ENCODE data around the gene NAA20. TPM values are rescaled to one million over a fixed set of nuclear protein-coding genes. Genes with fewer than 3 reads are reported as not detected.

The NAA20 gene
- total and polyA plus RNA-seq, 4 donors: 26.8 to 75.6 (median 39.2) TPM

DNA sequence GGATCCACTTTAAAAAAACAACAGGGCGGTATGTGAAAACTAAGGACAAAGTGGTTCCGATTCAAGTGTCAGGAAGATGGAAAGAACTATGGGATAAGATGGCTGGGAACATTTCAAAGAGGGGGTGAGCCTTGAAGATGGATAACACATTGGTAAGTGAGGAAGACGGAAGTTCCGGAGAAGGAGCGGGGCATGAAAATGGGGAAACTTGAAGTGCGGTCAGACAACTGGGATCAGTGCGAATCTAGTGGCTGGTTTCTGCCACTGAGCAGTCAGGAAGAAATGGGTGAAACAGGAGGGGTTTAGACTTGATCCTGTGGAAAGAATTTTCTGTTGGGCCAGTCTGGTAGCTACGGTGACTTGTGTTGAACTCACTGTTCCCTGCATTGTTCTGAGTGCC, 1.2 kb downstream of the NAA20 start:
- peaks cover 9 to 22% (median 16%) of the 10 kb centered on the region in 4 donors for H3K4me1 ChIP-seq (ENCODE audit: control insufficient read depth in 4 of 4, insufficient read depth in 4 of 4, low read length in 3 of 4)
- no peaks in the 10 kb centered on the region for H3K27me3 ChIP-seq (ENCODE audit: control insufficient read depth in 4 of 4, insufficient read depth in 4 of 4, low read length in 3 of 4)
- H3K27ac ChIP-seq (ENCODE audit: low read depth in 1 of 2, low read length in 2 of 2): no peak overlapping the region
- TF ChIP-seq, protein P1, sequence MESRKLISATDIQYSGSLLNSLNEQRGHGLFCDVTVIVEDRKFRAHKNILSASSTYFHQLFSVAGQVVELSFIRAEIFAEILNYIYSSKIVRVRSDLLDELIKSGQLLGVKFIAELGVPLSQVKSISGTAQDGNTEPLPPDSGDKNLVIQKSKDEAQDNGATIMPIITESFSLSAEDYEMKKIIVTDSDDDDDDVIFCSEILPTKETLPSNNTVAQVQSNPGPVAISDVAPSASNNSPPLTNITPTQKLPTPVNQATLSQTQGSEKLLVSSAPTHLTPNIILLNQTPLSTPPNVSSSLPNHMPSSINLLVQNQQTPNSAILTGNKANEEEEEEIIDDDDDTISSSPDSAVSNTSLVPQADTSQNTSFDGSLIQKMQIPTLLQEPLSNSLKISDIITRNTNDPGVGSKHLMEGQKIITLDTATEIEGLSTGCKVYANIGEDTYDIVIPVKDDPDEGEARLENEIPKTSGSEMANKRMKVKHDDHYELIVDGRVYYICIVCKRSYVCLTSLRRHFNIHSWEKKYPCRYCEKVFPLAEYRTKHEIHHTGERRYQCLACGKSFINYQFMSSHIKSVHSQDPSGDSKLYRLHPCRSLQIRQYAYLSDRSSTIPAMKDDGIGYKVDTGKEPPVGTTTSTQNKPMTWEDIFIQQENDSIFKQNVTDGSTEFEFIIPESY (IDR thresholded peaks at IDR 0.05): no peak
- TF ChIP-seq HNF4A (conservative IDR thresholded peaks at IDR 0.05): no peak
- TF ChIP-seq NR2F2 (IDR thresholded peaks at IDR 0.05): no peak
- TF ChIP-seq, protein P2, sequence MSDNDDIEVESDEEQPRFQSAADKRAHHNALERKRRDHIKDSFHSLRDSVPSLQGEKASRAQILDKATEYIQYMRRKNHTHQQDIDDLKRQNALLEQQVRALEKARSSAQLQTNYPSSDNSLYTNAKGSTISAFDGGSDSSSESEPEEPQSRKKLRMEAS (IDR thresholded peaks at IDR 0.05): no peak
- peak overlapping the region in 1 of 2 donors; percentile 63 for H3K9ac ChIP-seq (ENCODE audit: low read depth in 1 of 2, low read length in 2 of 2)
- H3K36me3 ChIP-seq (ENCODE audit: control insufficient read depth in 4 of 4, insufficient read depth in 3 of 4, low read depth in 1 of 4, low read length in 3 of 4): peaks cover 0 to 6% (median 3%) of the 10 kb centered on the region in 4 donors
- DNase-seq (ENCODE audit: low spot score): no peak
- peak overlapping the region in 2 of 3 donors; percentile 91 to 97 for H3K4me3 ChIP-seq (ENCODE audit: low read depth in 1 of 3, low read length in 3 of 3)
- WGBS: 90% methylated on average over 8 of the region's 8 CpGs
- no peaks in the 10 kb centered on the region for H3K9me3 ChIP-seq (ENCODE audit: control insufficient read depth in 4 of 4, low read length in 3 of 4)

DNA sequence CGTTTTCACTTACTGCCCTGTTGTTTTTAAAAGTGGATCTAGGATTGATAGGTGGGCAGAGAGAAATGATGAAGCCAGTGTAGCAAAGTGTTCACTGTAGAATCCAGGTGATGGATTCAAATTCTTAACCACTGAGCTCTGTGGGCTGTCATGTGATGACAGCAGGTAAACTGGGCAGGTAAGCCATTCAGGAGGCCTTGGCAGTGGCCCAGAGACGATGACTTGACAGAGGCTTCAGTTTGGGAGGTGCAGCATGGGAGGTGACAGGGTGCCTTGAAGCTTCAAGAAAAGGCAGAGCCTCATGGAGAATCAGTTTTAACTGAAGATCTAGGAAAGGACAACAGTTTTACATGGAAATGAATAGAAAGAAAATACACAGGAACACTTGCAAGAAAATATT, 2.0 kb downstream of the NAA20 start:
- DNase-seq (ENCODE audit: low spot score): no peak
- peaks cover 0 to 6% (median 3%) of the 10 kb centered on the region in 4 donors for H3K36me3 ChIP-seq (ENCODE audit: control insufficient read depth in 4 of 4, insufficient read depth in 3 of 4, low read depth in 1 of 4, low read length in 3 of 4)
- no peak overlapping the region for H3K27ac ChIP-seq (ENCODE audit: low read depth in 1 of 2, low read length in 2 of 2)
- no peak overlapping the region for H3K4me3 ChIP-seq (ENCODE audit: low read depth in 1 of 3, low read length in 3 of 3)
- 62% methylated on average over 2 of the region's 2 CpGs for WGBS
- H3K4me1 ChIP-seq (ENCODE audit: control insufficient read depth in 4 of 4, insufficient read depth in 4 of 4, low read length in 3 of 4): peaks cover 9 to 22% (median 16%) of the 10 kb centered on the region in 4 donors
- no peaks in the 10 kb centered on the region for H3K27me3 ChIP-seq (ENCODE audit: control insufficient read depth in 4 of 4, insufficient read depth in 4 of 4, low read length in 3 of 4)
- TF ChIP-seq EGR1 (IDR thresholded peaks at IDR 0.05; ENCODE audit: low read depth in 2 of 2): no peak
- TF ChIP-seq JUND (IDR thresholded peaks at IDR 0.05): no peak
- TF ChIP-seq, protein P1 (IDR thresholded peaks at IDR 0.05): no peak
- TF ChIP-seq FOXA2 (IDR thresholded peaks at IDR 0.05): no peak
- TF ChIP-seq NR2F2 (IDR thresholded peaks at IDR 0.05): no peak
- TF ChIP-seq SP1 (IDR thresholded peaks at IDR 0.05): no peak
- TF ChIP-seq, protein P3, sequence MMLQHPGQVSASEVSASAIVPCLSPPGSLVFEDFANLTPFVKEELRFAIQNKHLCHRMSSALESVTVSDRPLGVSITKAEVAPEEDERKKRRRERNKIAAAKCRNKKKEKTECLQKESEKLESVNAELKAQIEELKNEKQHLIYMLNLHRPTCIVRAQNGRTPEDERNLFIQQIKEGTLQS (IDR thresholded peaks at IDR 0.05): no peak
- H3K9ac ChIP-seq (ENCODE audit: low read depth in 1 of 2, low read length in 2 of 2): no peak overlapping the region
- H3K9me3 ChIP-seq (ENCODE audit: control insufficient read depth in 4 of 4, low read length in 3 of 4): no peaks in the 10 kb centered on the region

DNA sequence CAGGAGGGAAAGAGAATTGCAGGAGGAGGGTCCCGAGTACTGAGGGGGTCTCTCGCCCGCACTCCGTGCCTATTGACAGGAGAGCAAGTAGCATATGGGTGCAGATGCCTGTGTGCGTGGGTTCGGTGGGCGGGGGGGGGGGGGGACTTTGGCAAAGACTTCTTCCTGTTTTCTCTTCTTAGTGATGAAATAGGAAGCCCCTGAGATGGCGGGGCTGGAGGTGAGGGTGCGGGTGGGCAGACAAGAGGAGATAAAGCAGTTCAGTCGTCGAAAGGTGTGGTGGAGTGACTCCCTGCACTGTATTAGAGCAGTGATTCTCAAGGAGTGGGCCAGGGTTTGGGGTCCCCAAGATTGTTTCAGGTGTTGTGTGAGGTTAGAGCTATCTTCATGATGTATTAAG, 3.7 kb downstream of the NAA20 start:
- Histone ChIP-seq H3K27me3 (ENCODE audit: control insufficient read depth in 4 of 4, insufficient read depth in 4 of 4, low read length in 3 of 4) (no peaks in the 10 kb centered on the region), H3K27ac (ENCODE audit: low read depth in 1 of 2, low read length in 2 of 2) (no peak overlapping the region), H3K4me1 (ENCODE audit: control insufficient read depth in 4 of 4, insufficient read depth in 4 of 4, low read length in 3 of 4) (peaks cover 9 to 22% (median 16%) of the 10 kb centered on the region in 4 donors), H3K9ac (ENCODE audit: low read depth in 1 of 2, low read length in 2 of 2) (no peak overlapping the region), H3K4me3 (ENCODE audit: low read depth in 1 of 3, low read length in 3 of 3) (no peak overlapping the region), H3K9me3 (ENCODE audit: control insufficient read depth in 4 of 4, low read length in 3 of 4) (no peaks in the 10 kb centered on the region), H3K36me3 (ENCODE audit: control insufficient read depth in 4 of 4, insufficient read depth in 3 of 4, low read depth in 1 of 4, low read length in 3 of 4) (peaks cover 2 to 6% (median 3%) of the 10 kb centered on the region in 4 donors)
- 84% methylated on average over 11 of the region's 11 CpGs for WGBS
- no peak for DNase-seq (ENCODE audit: low spot score)
- no peak for TF ChIP-seq RAD21 (IDR thresholded peaks at IDR 0.05)
- no peak for TF ChIP-seq HNF4A (conservative IDR thresholded peaks at IDR 0.05)
- TF ChIP-seq NR2F2 (IDR thresholded peaks at IDR 0.05): no peak
- TF ChIP-seq EGR1 (IDR thresholded peaks at IDR 0.05; ENCODE audit: low read depth in 2 of 2): no peak
- TF ChIP-seq FOXA2 (IDR thresholded peaks at IDR 0.05): no peak
- no peak for TF ChIP-seq SP1 (IDR thresholded peaks at IDR 0.05)
- TF ChIP-seq HNF4G (IDR thresholded peaks at IDR 0.05): no peak
- TF ChIP-seq, protein P4, sequence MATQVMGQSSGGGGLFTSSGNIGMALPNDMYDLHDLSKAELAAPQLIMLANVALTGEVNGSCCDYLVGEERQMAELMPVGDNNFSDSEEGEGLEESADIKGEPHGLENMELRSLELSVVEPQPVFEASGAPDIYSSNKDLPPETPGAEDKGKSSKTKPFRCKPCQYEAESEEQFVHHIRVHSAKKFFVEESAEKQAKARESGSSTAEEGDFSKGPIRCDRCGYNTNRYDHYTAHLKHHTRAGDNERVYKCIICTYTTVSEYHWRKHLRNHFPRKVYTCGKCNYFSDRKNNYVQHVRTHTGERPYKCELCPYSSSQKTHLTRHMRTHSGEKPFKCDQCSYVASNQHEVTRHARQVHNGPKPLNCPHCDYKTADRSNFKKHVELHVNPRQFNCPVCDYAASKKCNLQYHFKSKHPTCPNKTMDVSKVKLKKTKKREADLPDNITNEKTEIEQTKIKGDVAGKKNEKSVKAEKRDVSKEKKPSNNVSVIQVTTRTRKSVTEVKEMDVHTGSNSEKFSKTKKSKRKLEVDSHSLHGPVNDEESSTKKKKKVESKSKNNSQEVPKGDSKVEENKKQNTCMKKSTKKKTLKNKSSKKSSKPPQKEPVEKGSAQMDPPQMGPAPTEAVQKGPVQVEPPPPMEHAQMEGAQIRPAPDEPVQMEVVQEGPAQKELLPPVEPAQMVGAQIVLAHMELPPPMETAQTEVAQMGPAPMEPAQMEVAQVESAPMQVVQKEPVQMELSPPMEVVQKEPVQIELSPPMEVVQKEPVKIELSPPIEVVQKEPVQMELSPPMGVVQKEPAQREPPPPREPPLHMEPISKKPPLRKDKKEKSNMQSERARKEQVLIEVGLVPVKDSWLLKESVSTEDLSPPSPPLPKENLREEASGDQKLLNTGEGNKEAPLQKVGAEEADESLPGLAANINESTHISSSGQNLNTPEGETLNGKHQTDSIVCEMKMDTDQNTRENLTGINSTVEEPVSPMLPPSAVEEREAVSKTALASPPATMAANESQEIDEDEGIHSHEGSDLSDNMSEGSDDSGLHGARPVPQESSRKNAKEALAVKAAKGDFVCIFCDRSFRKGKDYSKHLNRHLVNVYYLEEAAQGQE (IDR thresholded peaks at IDR 0.05): no peak
- no peak for TF ChIP-seq FOXA1 (IDR thresholded peaks at IDR 0.05)
- no peak for TF ChIP-seq JUND (IDR thresholded peaks at IDR 0.05)
- no peak for TF ChIP-seq TAF1 (conservative IDR thresholded peaks at IDR 0.05)
- TF ChIP-seq, protein P2 (IDR thresholded peaks at IDR 0.05): no peak
- no peak for TF ChIP-seq GABPA (IDR thresholded peaks at IDR 0.05 in 1 of 2, conservative IDR thresholded peaks at IDR 0.05 in 1 of 2)
- TF ChIP-seq, protein P3 (IDR thresholded peaks at IDR 0.05): no peak
- TF ChIP-seq YY1 (IDR thresholded peaks at IDR 0.05): no peak

Measured in liver (tissue), 9 donors.